KMS-11 (cell line): ENCODE measurements around the gene CCDC3.

Experiments
- H2AFZ ChIP-seq: fragments of 200-600 bp; sonication (generic); 2 replicates; pipeline ENCODE4 v1.6.1; 2016; ENCODE audit warnings: antibody characterized with exemption, mixed run types, low read depth
- H3K27ac ChIP-seq: fragments of 200-600 bp; sonication (generic); 2 replicates; pipeline ENCODE4 v1.6.1; 2016; ENCODE audit warnings: mild to moderate bottlenecking, mixed run types
- H3K27me3 ChIP-seq: fragments of 200-600 bp; sonication (generic); 2 replicates; pipeline ENCODE4 v1.6.1; 2017; ENCODE audit warnings: mild to moderate bottlenecking, low read depth, mixed run types, moderate library complexity; ENCODE audit not compliant: insufficient read depth
- H3K36me3 ChIP-seq: fragments of 200-600 bp; sonication (generic); 2 replicates; pipeline ENCODE4 v1.6.1; 2017; ENCODE audit warnings: mild to moderate bottlenecking, mixed run types; ENCODE audit not compliant: insufficient read depth
- H3K4me1 ChIP-seq: fragments of 200-600 bp; sonication (generic); 2 replicates; pipeline ENCODE4 v1.6.1; 2016; ENCODE audit warnings: mild to moderate bottlenecking, low read depth, mixed run types; ENCODE audit not compliant: poor library complexity, severe bottlenecking
- H3K4me2 ChIP-seq: fragments of 200-600 bp; sonication (generic); 2 replicates; pipeline ENCODE4 v1.7.0; 2016; ENCODE audit warnings: mild to moderate bottlenecking, mixed run types
- H3K4me3 ChIP-seq: fragments of 200-600 bp; sonication (generic); IDR thresholded peaks from 2 replicates; pipeline ENCODE4 v1.6.1; 2017; ENCODE audit warnings: low read depth, low read length, mixed read lengths; ENCODE audit not compliant: insufficient read depth
- H3K79me2 ChIP-seq: fragments of 200-600 bp; sonication (generic); 2 replicates; pipeline ENCODE4 v1.6.1; 2016; ENCODE audit warnings: low read depth, mixed run types; ENCODE audit not compliant: insufficient read depth
- H3K9ac ChIP-seq: fragments of 200-600 bp; sonication (generic); 2 replicates; pipeline ENCODE4 v1.6.1; 2016; ENCODE audit warnings: mild to moderate bottlenecking, mixed run types
- H4K20me1 ChIP-seq: fragments of 200-600 bp; sonication (generic); 2 replicates; pipeline ENCODE4 v1.6.1; 2016; ENCODE audit warnings: mild to moderate bottlenecking, mixed run types; ENCODE audit not compliant: insufficient read depth
- CTCF ChIP-seq: fragments of 200-600 bp; sonication (generic); conservative IDR thresholded peaks from 2 replicates; pipeline ENCODE4 v1.6.1; 2017; ENCODE audit warnings: low read depth, mild to moderate bottlenecking, antibody characterized with exemption, low read length, moderate library complexity, mixed read lengths

CCDC3 gene

GRCh38 chr10:12919574-12919973, 81.9 kb downstream of the CCDC3 start:
- Histone ChIP-seq H3K9ac (no peak overlapping the region), H4K20me1 (no peaks in the 10 kb centered on the region), H3K27me3 (no peaks in the 10 kb centered on the region), H3K27ac (no peak overlapping the region), H3K79me2 (no peaks in the 10 kb centered on the region), H2AFZ (no peak overlapping the region), H3K4me1 (no peaks in the 10 kb centered on the region), H3K4me3 (no peak overlapping the region), H3K4me2 (no peak overlapping the region), H3K36me3 (no peaks in the 10 kb centered on the region)
- no peak for TF ChIP-seq CTCF

- TF ChIP-seq CTCF, result no peak
- Histone ChIP-seq H3K27me3 (no peaks in the 10 kb centered on the region), H3K9ac (no peak overlapping the region), H3K36me3 (no peaks in the 10 kb centered on the region), H3K27ac (no peak overlapping the region), H3K4me1 (no peaks in the 10 kb centered on the region), H2AFZ (no peak overlapping the region), H3K4me2 (no peak overlapping the region), H3K79me2 (no peaks in the 10 kb centered on the region), H4K20me1 (no peaks in the 10 kb centered on the region), H3K4me3 (no peak overlapping the region)
Observed at GRCh38 chr10:12916587-12916986, 84.9 kb downstream of the CCDC3 start.

- H3K4me1 ChIP-seq, result no peaks in the 10 kb centered on the region
- TF ChIP-seq CTCF, result no peak
- no peak overlapping the region for H3K9ac ChIP-seq
- H3K4me2 ChIP-seq, result no peak overlapping the region
- H3K27ac ChIP-seq, result no peak overlapping the region
- H4K20me1 ChIP-seq, result no peaks in the 10 kb centered on the region
- H2AFZ ChIP-seq, result no peak overlapping the region
- no peaks in the 10 kb centered on the region for H3K27me3 ChIP-seq
- no peaks in the 10 kb centered on the region for H3K36me3 ChIP-seq
- no peak overlapping the region for H3K4me3 ChIP-seq
- no peaks in the 10 kb centered on the region for H3K79me2 ChIP-seq
Observed at GRCh38 chr10:12915637-12916168, 85.8 kb downstream of the CCDC3 start.

GRCh38 chr10:12914111-12914510, 87.4 kb downstream of the CCDC3 start:
- H3K4me2 ChIP-seq, result no peak overlapping the region
- no peaks in the 10 kb centered on the region for H3K79me2 ChIP-seq
- no peak overlapping the region for H3K27ac ChIP-seq
- H3K4me3 ChIP-seq, result no peak overlapping the region
- H4K20me1 ChIP-seq, result no peaks in the 10 kb centered on the region
- H3K36me3 ChIP-seq, result no peaks in the 10 kb centered on the region
- TF ChIP-seq CTCF, result no peak
- no peaks in the 10 kb centered on the region for H3K27me3 ChIP-seq
- no peak overlapping the region for H2AFZ ChIP-seq
- no peaks in the 10 kb centered on the region for H3K4me1 ChIP-seq
- H3K9ac ChIP-seq, result no peak overlapping the region
